GM19238 (cell line): ENCODE measurements around the gene FNDC8.
"Not testable (repeated sequence)": the region's sequence is repeated elsewhere in the genome, so short reads cannot be mapped to it uniquely, and the experiment has no call there.

ENCODE experiments used
- DNase-seq: peaks from one replicate; pipeline ENCODE4 v3.0.0; 2011; ENCODE audit warnings: low spot score; ENCODE audit not compliant: insufficient read length

The FNDC8 gene

DNA sequence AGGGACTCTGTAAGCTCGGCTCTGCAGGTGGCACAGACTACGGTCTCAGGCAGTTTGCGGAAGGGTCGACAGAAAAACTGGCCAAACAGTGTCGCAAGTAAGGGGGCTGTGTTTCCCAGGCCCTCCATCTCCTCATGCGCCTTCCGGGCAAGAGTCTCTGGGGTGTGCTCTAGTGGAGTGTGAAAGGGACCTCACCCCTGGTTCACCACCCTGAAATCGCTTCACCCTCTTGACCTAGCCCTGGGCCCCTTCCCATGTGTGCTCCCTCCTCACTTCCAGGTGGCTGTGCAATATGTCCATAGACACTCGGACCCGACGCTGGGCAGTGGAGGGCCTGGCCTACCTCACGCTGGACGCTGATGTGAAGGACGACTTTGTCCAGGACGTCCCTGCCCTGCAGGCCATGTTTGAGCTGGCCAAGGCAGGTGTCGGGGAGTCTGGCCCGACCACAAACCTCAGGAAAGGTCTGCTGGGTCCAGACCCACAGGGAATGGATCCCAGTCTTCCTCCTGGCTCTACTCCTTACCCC lies 48.5 kb downstream of the FNDC8 start:
- DNase-seq = no peak

DNA sequence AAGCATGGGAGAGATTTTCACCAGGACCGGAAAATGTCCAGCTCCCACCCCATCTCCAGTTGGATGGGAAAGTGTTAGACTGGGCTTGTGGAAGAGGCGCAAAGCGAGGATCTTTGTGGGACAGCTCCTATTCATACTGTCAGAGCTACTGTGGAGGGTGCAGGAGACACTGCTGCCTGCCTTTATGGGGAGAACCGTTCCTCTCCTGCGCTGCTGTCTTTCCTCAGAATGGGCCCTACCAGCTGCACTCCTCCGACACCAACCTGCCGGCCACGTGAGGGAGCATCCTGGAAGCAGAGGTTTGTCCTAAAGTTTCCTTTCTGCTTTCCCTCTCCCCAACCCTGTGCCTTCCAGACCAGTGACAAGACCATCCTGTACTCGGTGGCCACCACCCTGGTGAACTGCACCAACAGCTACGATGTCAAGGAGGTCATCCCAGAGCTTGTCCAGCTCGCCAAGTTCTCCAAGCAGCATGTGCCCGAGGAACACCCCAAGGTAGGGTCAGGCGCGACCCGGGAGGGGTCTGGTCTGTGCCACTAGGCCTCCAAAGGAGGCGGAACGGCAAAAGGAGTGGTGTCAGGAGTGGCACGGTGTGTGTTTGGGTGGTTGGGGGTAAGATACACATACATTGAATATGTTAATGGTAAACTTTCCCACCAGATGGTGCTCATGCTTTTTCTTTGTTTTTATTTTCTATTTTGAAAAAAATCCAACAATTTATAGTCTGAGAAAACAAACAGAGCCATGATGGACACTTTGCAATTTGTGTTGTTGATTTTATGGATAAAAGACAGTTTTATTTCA lies 49.8 kb downstream of the FNDC8 start:
- no peak for DNase-seq

DNA sequence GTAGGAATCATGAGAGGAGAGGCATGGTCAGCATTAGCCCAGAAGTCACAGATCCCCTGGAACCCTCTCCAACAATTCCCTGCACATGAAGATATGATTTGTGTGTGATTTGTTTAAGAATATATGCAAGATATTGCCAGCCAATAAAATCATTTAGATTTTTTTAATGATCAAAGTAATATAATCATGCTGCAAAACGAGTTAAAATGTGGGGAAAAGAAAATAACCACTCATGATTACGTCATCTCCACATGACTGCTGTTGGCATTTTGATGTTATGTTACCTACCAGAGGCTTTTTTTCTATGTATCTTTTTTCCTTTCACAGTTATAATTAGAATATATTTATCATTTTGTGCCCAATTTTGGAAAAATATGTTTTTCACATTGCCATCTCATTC lies 50.4 kb downstream of the FNDC8 start:
- DNase-seq = no peak

DNA sequence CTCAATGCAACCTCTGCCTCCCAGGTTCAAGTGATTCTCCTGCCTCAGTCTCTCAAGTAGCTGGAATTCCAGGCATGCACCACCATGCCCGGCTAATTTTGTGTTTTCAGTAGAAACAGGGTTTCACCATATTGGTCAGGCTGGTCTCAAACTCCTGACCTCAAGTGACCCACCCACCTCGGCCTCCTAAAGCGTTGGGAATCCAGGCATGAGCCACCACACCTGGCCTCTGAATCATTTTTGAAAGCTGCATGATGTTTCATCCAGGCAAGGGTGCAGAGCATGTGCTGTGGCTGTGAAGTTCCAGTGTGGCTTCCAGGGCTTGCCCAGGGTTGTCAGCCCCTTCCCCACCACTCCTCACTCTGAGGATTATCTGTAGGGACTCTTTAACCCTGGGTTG lies 50.9 kb downstream of the FNDC8 start:
- not testable (repeated sequence) for DNase-seq

DNA sequence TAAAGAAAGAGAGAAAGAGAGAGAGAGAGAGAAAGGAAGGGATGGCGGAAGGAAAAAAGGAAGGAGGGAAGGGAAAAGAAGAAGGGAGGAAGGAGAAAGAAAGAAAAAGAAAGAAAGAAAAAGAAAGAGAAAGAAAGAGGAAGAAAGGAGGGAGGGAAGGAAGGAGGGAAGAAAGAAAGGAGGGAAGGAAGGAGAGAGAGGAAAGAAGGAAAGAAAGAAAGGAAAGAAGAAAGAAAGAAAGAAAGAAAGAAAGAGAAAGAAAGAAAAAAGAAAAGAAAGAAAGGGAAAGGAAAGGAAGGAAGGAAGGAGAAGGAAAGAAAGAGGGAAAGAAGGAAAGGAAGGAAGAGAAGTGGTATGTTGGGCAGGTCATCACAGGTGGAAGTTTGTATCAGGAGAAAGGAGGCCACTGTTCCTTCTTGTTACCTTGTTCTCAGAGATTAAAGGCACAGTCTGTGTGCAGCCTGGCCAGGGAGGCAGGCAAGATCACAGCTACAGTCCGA lies 53.5 kb downstream of the FNDC8 start:
- no peak for DNase-seq

DNA sequence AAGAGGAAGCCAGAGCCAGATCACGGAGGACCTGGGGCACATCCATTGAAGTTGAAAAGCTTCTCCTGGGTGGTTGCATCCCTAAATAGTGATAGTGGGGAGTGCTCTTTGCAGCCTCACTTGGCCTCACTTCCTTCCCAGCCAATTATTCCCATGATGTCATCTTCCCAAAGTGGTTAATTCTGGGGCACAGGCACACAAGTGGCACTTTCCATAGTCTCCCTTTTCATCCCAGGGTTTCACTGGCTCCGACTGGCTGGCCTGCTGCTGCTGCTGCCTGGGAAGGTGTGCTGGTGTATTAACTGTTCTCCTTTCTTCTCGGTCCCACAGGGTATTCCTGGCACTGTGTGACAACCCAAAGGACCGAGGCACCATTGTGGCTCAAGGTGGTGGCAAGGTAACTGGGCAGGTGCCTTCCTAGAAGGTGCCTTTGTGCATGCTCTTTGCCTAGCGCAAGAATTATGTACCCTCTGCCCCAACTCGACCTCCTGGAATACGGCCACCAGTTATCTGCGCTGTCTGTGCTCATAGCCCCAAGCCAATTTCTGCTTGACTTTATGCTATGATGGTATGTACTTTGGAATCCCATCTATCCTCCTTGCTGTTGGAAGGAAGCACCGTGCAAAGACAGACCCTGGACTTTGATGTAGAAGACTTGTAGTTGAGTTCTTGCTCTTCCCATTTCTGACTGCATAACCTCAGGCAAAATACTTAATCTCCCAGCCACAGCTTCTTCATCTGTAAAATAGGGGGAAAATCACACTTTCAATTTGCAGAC lies 54.4 kb downstream of the FNDC8 start:
- DNase-seq = no peak

DNA sequence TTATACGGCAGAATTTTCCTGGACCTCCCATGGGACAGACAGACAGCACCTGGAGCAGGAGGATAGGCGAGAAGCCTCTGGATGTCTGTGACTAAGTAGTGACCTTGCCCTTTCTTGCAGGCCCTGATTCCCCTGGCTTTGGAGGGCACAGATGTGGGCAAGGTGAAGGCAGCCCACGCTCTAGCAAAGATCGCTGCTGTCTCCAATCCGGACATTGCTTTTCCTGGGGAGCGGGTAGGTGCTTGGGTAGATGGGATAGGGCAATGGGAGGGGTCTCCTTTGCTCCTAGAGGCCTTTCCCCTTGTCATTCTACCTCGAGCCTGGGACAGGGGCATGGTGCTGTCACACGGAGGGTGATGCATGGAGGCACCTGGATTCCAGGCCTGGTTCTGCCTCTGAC lies 55.5 kb downstream of the FNDC8 start:
- no peak for DNase-seq

DNA sequence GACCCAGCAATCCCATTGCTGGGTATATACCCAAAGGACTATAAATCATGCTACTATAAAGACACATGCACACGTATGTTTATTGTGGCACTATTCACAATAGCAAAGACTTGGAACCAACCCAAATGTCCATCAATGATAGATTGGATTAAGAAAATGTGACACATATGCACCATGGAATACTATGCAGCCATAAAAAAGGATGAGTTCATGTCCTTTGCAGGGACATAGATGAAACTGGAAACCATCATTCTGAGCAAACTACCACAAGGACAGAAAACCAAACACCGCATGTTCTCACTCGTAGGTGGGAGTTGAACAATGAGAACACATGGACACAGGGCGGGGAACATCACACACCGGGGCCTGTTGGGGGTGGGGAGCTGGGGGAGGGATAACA lies 58.0 kb downstream of the FNDC8 start:
- not testable (repeated sequence) for DNase-seq
